Vagina (tissue), 2 donors: Measurements from ENCODE around the gene LINGO4.

Experiments used
- CTCF ChIP-seq, 3 experiments: fragments of 450-650 bp in 2 of 3; fragments of 200-600 bp in 1 of 3; sonication (generic) in 1 of 3; IDR thresholded peaks; one replicate each; pipeline ENCODE4 v1.5.1; 2017 to 2019; ENCODE audit warnings: antibody characterized with exemption in 3 of 3, mild to moderate bottlenecking in 2 of 3, moderate library complexity in 2 of 3
- POLR2A ChIP-seq, 2 donors: fragments of 450-650 bp; IDR thresholded peaks; one replicate each; pipeline ENCODE4 v1.6.1; 2017; ENCODE audit warnings: antibody characterized with exemption in 2 of 2, mild to moderate bottlenecking in 2 of 2, moderate library complexity in 2 of 2
- POLR2AphosphoS5 ChIP-seq, 2 donors: sonication (generic); formaldehyde crosslinking; IDR thresholded peaks; one replicate each; pipeline ENCODE4 v1.9.0; 2017; ENCODE audit warnings: antibody characterized with exemption in 2 of 2, mild to moderate bottlenecking in 2 of 2, low read depth in 1 of 2; ENCODE audit not compliant: insufficient read depth in 1 of 2

GRCh38 chr1:151846062-151846568 lies 40.9 kb upstream of the LINGO4 start:
- no peak for TF ChIP-seq POLR2A (IDR thresholded peaks at IDR 0.05)
- no peak for TF ChIP-seq CTCF (IDR thresholded peaks at IDR 0.05)
- no peak for TF ChIP-seq POLR2AphosphoS5 (IDR thresholded peaks at IDR 0.05; ENCODE audit: insufficient read depth in 1 of 2, low read depth in 1 of 2)
